ENCODE results near the gene CSF2RB. TPM values are rescaled to one million over a fixed set of nuclear protein-coding genes. Genes with fewer than 3 reads are reported as not detected.

Gene CSF2RB
- total and polyA plus RNA-seq, 10 of the 15 experiments (the other 5 are each of a cell fraction or from before 2014, with no cell fraction given): 0.82 to 12.5 (median 5.4) TPM

DNA sequence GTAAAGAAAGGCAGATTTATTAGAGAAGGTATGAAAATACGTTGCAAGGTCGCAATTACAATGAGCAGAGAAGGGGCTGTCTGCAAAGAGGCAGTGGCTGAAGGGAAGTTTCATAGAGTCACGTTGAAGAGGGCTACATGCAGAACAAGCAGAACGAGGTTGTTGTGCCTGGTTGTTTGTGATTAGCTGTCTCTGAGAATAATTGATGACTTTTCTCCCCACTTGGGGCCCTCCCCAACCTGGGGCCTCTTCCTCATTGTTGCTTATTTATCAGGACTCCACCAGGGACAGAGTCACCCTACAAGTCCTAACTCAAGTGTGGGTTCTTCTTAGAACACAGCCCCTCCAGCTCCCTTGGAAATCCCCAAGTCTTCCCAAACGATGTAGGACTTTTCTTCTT, 29.1 kb downstream of the CSF2RB start:
- 55% methylated on average over 5 of the region's 5 CpGs for WGBS (ENCODE audit: insufficient coverage, insufficient replicate concordance, low lambda C conversion rate, missing lambda C conversion rate)
- ChIA-PET SMC1A (ENCODE audit: uncharacterized antibody, unreplicated experiment) (interaction anchor here (1.2 to 3.1 kb wide), 4 partner anchors 28 to 86 kb away, joined by 4 to 13 read pairs (median 8); no protein-coding TSS in a partner anchor), RAD21 (ENCODE audit: unreplicated experiment) (interaction anchor here (2.1 to 3.0 kb wide), 4 partner anchors 28 to 81 kb away, joined by 6 to 13 read pairs (median 8); partner anchors contain the start of genes CSF2RB and NCF4), POLR2A (interaction anchor here (1.1 to 2.3 kb wide), 2 partner anchors 28 to 81 kb away, joined by 3 to 13 read pairs; partner anchors contain the start of gene NCF4), CTCF (interaction anchor here (0.9 to 3.2 kb wide), 6 partner anchors 25 to 86 kb away, joined by 3 to 18 read pairs (median 4); no protein-coding TSS in a partner anchor)
- no peak overlapping the region for H3K27ac ChIP-seq (ENCODE audit: control insufficient read depth, insufficient read depth)
- peaks cover 29% of the 10 kb centered on the region for H3K4me1 ChIP-seq (ENCODE audit: control insufficient read depth, insufficient read depth, low read length)
- no peak overlapping the region for H3K4me2 ChIP-seq (ENCODE audit: control insufficient read depth, insufficient read depth)
- FAIRE-seq (no peak), ATAC-seq (no peak; the same call in 2 of the 3 replicates), DNase-seq (ENCODE audit: low read depth, low spot score) (no peak)
- no peak overlapping the region for H2AFZ ChIP-seq (ENCODE audit: control insufficient read depth, low read depth, low read length)
- no peak overlapping the region for H3K9ac ChIP-seq (ENCODE audit: control insufficient read depth, insufficient read depth, low read length)
- H4K20me1 ChIP-seq (ENCODE audit: control insufficient read depth, insufficient read depth): no peaks in the 10 kb centered on the region
- H3K36me3 ChIP-seq (ENCODE audit: control insufficient read depth in 2 of 2, insufficient read depth in 2 of 2, low read length in 1 of 2): no peaks in the 10 kb centered on the region
- no peak for TF ChIP-seq NRF1 (conservative IDR thresholded peaks at IDR 0.05; ENCODE audit: low read depth, low read length)
- peak; percentile 25; the same call in 1 of the 2 replicates for TF ChIP-seq SPI1 (IDR thresholded peaks at IDR 0.05; ENCODE audit: borderline replicate concordance, insufficient read depth, low read depth, low read length)
- TF ChIP-seq PBX3 (IDR thresholded peaks at IDR 0.05; ENCODE audit: insufficient replicate concordance, low read depth, low read length): peak; percentile 82
- TF ChIP-seq POLR2AphosphoS2 (IDR thresholded peaks at IDR 0.05; ENCODE audit: low read depth, low read length): no peak
- TF ChIP-seq, protein P1, sequence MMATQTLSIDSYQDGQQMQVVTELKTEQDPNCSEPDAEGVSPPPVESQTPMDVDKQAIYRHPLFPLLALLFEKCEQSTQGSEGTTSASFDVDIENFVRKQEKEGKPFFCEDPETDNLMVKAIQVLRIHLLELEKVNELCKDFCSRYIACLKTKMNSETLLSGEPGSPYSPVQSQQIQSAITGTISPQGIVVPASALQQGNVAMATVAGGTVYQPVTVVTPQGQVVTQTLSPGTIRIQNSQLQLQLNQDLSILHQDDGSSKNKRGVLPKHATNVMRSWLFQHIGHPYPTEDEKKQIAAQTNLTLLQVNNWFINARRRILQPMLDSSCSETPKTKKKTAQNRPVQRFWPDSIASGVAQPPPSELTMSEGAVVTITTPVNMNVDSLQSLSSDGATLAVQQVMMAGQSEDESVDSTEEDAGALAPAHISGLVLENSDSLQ (IDR thresholded peaks at IDR 0.05): peak; percentile 81
- no peak for TF ChIP-seq RAD51 (IDR thresholded peaks at IDR 0.05)
- no TSS peak for BruUV-seq (replicated peaks)
- in situ Hi-C loops (cut with MboI) (no loop called here), intact Hi-C loops (cut with micrococcal nuclease; ENCODE audit: unreplicated experiment) (loop anchor here (5.0 kb wide), 1 partner anchor 35 kb away; no protein-coding TSS in a partner anchor)
- H3K9me3 ChIP-seq (replicated peaks; ENCODE audit: control insufficient read depth, insufficient read depth, low read length): no peaks in the 10 kb centered on the region; the same call in 2 of the 3 replicates
- no peaks in the 10 kb centered on the region for H3K79me2 ChIP-seq (ENCODE audit: control insufficient read depth, insufficient read depth, low read length)
- no peaks in the 10 kb centered on the region for H3K27me3 ChIP-seq (replicated peaks in 1 of 2; ENCODE audit: control insufficient read depth in 2 of 2, insufficient read depth in 2 of 2, low read length in 1 of 2)
- no peak overlapping the region for H3K4me3 ChIP-seq

Data from GM12878 (cell line).